NCI-H82 treated with DMSO at 0.1 percent for 48 hours (cell line): Measurements from ENCODE around the gene POLR3GL.

Experiments used
- DNase-seq: peaks from one replicate; lab custom pipeline; 2025; ENCODE audit not compliant: unreplicated experiment; lab: John Stamatoyannopoulos, UW

POLR3GL gene

GRCh38 chr1:145991735-145992412 lies 27.4 kb downstream of the POLR3GL start:
- no peak for DNase-seq

- no peak for DNase-seq
Measured at GRCh38 chr1:145992502-145992936, 28.0 kb downstream of the POLR3GL start.

GRCh38 chr1:145992958-145993617 lies 28.6 kb downstream of the POLR3GL start:
- DNase-seq, result no peak

GRCh38 chr1:145993618-145994390 lies 29.3 kb downstream of the POLR3GL start:
- no peak for DNase-seq

GRCh38 chr1:145994391-145995120 lies 30.1 kb downstream of the POLR3GL start:
- DNase-seq, result no peak

GRCh38 chr1:145995148-145995881 lies 30.8 kb downstream of the POLR3GL start:
- DNase-seq, result no peak

GRCh38 chr1:145995964-145996432 lies 31.5 kb downstream of the POLR3GL start:
- DNase-seq, result no peak

- DNase-seq, result peak; percentile 99
Measured at GRCh38 chr1:145996433-145997015, 32.0 kb downstream of the POLR3GL start, which contains the start of gene TXNIP. TXNIP (minus strand) TSS chr1:145996579; CDS start chr1:145996266, 313 bp downstream.

- DNase-seq, result no peak
Measured at GRCh38 chr1:145997016-145997717, 32.7 kb downstream of the POLR3GL start.

- DNase-seq, result peak; percentile 17
Measured at GRCh38 chr1:145997718-145998023, 33.2 kb downstream of the POLR3GL start.

- no peak for DNase-seq
Measured at GRCh38 chr1:145999321-146000024, 35.0 kb downstream of the POLR3GL start.

GRCh38 chr1:146001709-146002108 lies 37.2 kb downstream of the POLR3GL start:
- DNase-seq, result no peak

GRCh38 chr1:146007489-146008133 lies 43.1 kb downstream of the POLR3GL start:
- DNase-seq, result no peak

- no peak for DNase-seq
Measured at GRCh38 chr1:146010126-146010738, 45.7 kb downstream of the POLR3GL start.

- peak; percentile 55 for DNase-seq
Measured at GRCh38 chr1:146012703-146013558, 48.4 kb downstream of the POLR3GL start.

GRCh38 chr1:146013559-146013922 lies 49.1 kb downstream of the POLR3GL start:
- no peak for DNase-seq

GRCh38 chr1:146016891-146017290 lies 52.4 kb downstream of the POLR3GL start:
- no peak for DNase-seq
